K562 (cell line): Measurements from ENCODE around the gene IL6ST. TPM values are rescaled to one million over a fixed set of nuclear protein-coding genes. Genes with fewer than 3 reads are reported as not detected.

ENCODE experiments used
- ATAC-seq: fragments of 200-7000 bp; cut with Tn5 transposase; 3 replicates; pipeline ENCODE4 v1.9.1; 2020; ENCODE audit warnings: moderate library complexity
- BruUV-seq: library from RNA; stranded (reverse); fragments of 400-500 nt; replicated peaks from 2 replicates; lab custom pipeline; 2021; lab: Mats Ljungman, UMichigan
- CTCF ChIA-PET: fragments of 300-600 bp; formaldehyde crosslinking; extraction: SDS; loops from one replicate; lab custom pipeline; 2021; ENCODE audit warnings: low intra/inter-chr PET ratio; lab: Yijun Ruan, JAX
- POLR2A ChIA-PET: fragments of 300-600, 350-650 bp; sonication (Branson Sonifier 250); formaldehyde crosslinking; extraction: SDS; loops from one replicate; lab custom pipeline; 2021; ENCODE audit warnings: antibody characterized with exemption, inconsistent platforms; lab: Yijun Ruan, JAX
- DNase-seq, 4 experiments: peaks; one replicate each; pipeline versions ENCODE4 v3.0.0 to v3.0.0-alpha.2; 2011 to 2018; ENCODE audit warnings: low spot score in 3 of 4, mixed read lengths in 3 of 4; ENCODE audit errors: extremely low read depth in 1 of 4
- FAIRE-seq: peaks from 2 replicates; lab custom pipeline; 2011; peaks lifted over from hg19 to GRCh38; lab: Jason Lieb, UNC
- H2AFZ ChIP-seq: 2 replicates; pipeline ENCODE4 v1.6.0; 2011; ENCODE audit warnings: low read depth, low read length, control low read depth, inconsistent platforms
- H3K27ac ChIP-seq: fragments of 200-600 bp; 3 replicates; pipeline ENCODE4 v1.8.0; 2011; ENCODE audit warnings: low read depth, mild to moderate bottlenecking, control low read depth, inconsistent platforms, low read length, moderate library complexity, mixed read lengths; ENCODE audit errors: extremely low read depth
- H3K27me3 ChIP-seq, 2 experiments: fragments of 300-600 bp in 1 of 2; 2 replicates in 1 of 2; 3 replicates in 1 of 2; pipeline versions ENCODE4 v1.6.0 to v1.8.0; 2011; ENCODE audit warnings: inconsistent platforms in 2 of 2, low read length in 2 of 2, mild to moderate bottlenecking in 1 of 2, mixed read lengths in 1 of 2, moderate library complexity in 1 of 2; ENCODE audit not compliant: control insufficient read depth in 2 of 2, insufficient read depth in 2 of 2
- H3K36me3 ChIP-seq: fragments of 300-600 bp; 3 replicates; pipeline ENCODE4 v1.8.0; 2011; ENCODE audit warnings: mild to moderate bottlenecking, low read length, inconsistent platforms; ENCODE audit not compliant: control insufficient read depth, insufficient read depth
- H3K4me1 ChIP-seq, 2 experiments: fragments of 200-600 bp in 1 of 2; replicated peaks in 1 of 2; 2 replicates in 1 of 2; 3 replicates in 1 of 2; pipeline versions ENCODE4 v1.5.1 to v1.8.0; 2011; ENCODE audit warnings: inconsistent platforms in 2 of 2, low read length in 2 of 2, mild to moderate bottlenecking in 1 of 2, mixed read lengths in 1 of 2, moderate library complexity in 1 of 2; ENCODE audit not compliant: control insufficient read depth in 2 of 2, insufficient read depth in 2 of 2
- H3K4me2 ChIP-seq: 2 replicates; pipeline ENCODE4 v1.6.1; 2011; ENCODE audit warnings: low read length, control low read depth, inconsistent platforms, mixed read lengths; ENCODE audit not compliant: insufficient read depth
- H3K4me3 ChIP-seq: fragments of 200-600 bp; sonication (generic), shearing (Covaris generic); 2 replicates; pipeline ENCODE4 v1.5.1; 2016; ENCODE audit warnings: control low read depth, inconsistent platforms
- H3K79me2 ChIP-seq: fragments of 200-600 bp; 3 replicates; pipeline ENCODE4 v1.8.0; 2011; ENCODE audit warnings: low read length, inconsistent platforms; ENCODE audit not compliant: control insufficient read depth, insufficient read depth
- H3K9ac ChIP-seq, 2 experiments: 2 replicates each; pipeline versions ENCODE4 v1.6.0 to v1.6.1; 2011; ENCODE audit warnings: low read depth in 2 of 2, low read length in 2 of 2, control low read depth in 1 of 2, inconsistent platforms in 1 of 2, mild to moderate bottlenecking in 1 of 2, mixed read lengths in 1 of 2; ENCODE audit not compliant: insufficient read depth in 1 of 2
- H3K9me1 ChIP-seq: one replicate; pipeline ENCODE4 v1.6.0; 2011; ENCODE audit warnings: inconsistent platforms, mild to moderate bottlenecking, low read length, moderate library complexity; ENCODE audit not compliant: control insufficient read depth, insufficient read depth
- H3K9me3 ChIP-seq: replicated peaks from 2 replicates; pipeline ENCODE4 v1.5.1; 2011; ENCODE audit warnings: low read depth, low read length, inconsistent platforms; ENCODE audit not compliant: control insufficient read depth, insufficient read depth
- H4K20me1 ChIP-seq: replicated peaks from 2 replicates; pipeline ENCODE4 v1.6.1; 2011; ENCODE audit warnings: low read length, inconsistent platforms, mixed read lengths; ENCODE audit not compliant: control insufficient read depth, insufficient read depth
- MEIS2 ChIP-seq: fragments of 450-650 bp; IDR thresholded peaks from 2 replicates; pipeline ENCODE4 v1.6.1; 2014; ENCODE audit warnings: mild to moderate bottlenecking; ENCODE audit not compliant: partially characterized antibody
- MTA1 ChIP-seq: fragments of 450-650 bp; IDR thresholded peaks from 2 replicates; pipeline ENCODE4 v1.6.1; 2017; ENCODE audit warnings: borderline replicate concordance
- PCBP2 ChIP-seq: fragments of 200-400 bp; formaldehyde crosslinking; IDR thresholded peaks from 2 replicates; pipeline ENCODE4 v1.6.1; 2018; ENCODE audit warnings: low read length, low read depth, mild to moderate bottlenecking, moderate library complexity; ENCODE audit not compliant: poor library complexity, severe bottlenecking
- PKNOX1 ChIP-seq: fragments of 450-650 bp; IDR thresholded peaks from 2 replicates; pipeline ENCODE4 v1.6.1; 2016
- TAF7 ChIP-seq: fragments of 450-650 bp; IDR thresholded peaks from 2 replicates; pipeline ENCODE4 v1.6.1; 2016; ENCODE audit warnings: missing genetic modification characterization, missing compliant biosample characterization
- ZNF239 ChIP-seq: fragments of 250-450 bp; sonication (Bioruptor Pico); IDR thresholded peaks from 2 replicates; pipeline ENCODE4 v1.4.0; 2020; ENCODE audit warnings: mild to moderate bottlenecking
- ZNF24 ChIP-seq: fragments of 450-650 bp; IDR thresholded peaks from 2 replicates; pipeline ENCODE4 v1.6.1; 2016
- WGBS: fragments of 100-300 bp; shearing (Covaris generic); methylation state at CpG from one replicate; pipeline ENCODE4 v1.1.6; 2016; ENCODE audit warnings: low coverage, mixed read lengths; ENCODE audit not compliant: insufficient coverage; ENCODE audit errors: missing lambda C conversion rate; 5-methylcytosine and 5-hydroxymethylcytosine counted together
- in situ Hi-C: fragments of 300-500 bp; cut with MboI; formaldehyde crosslinking; loops from 4 replicates; pipeline ENCODE4 v1.15.0; 2018; ENCODE audit warnings: inconsistent platforms, mixed read lengths
- intact Hi-C: fragments of 100-400 bp; cut with micrococcal nuclease; formaldehyde crosslinking; loops from 2 replicates; pipeline ENCODE4 v1.14.2; 2022
- polyA plus RNA-seq, 8 experiments: library from polyadenylated mRNA; depleted of rRNA in 4 of 8; stranded (reverse) in 5 of 8; unstranded in 3 of 8; fragments of >200 nt; fragmentation: Nextera tagmentation in 2 of 8; fragmentation: Illumina TruSeq in 1 of 8; extraction: Ambion mirVana in 2 of 8; extraction: Trizol in 1 of 8; gene quantifications; 2 replicates each; pipeline versions ENCODE4 v1.2.1 to v1.2.3, GENCODE V29; 2011 to 2014; ENCODE audit warnings: inconsistent platforms in 1 of 8, missing spikeins in 1 of 8
- total RNA-seq, 7 experiments: library from RNA; depleted of rRNA in 6 of 7; stranded (reverse); fragments of >200 nt in 6 of 7; fragmentation: Illumina TruSeq in 2 of 7; extraction: Trizol in 2 of 7; gene quantifications; 2 replicates each; pipeline versions ENCODE4 v1.2.1 to v1.2.3, GENCODE V29; 2011 to 2021; ENCODE audit warnings: low replicate concordance in 1 of 7
- TF ChIP-seq, protein P1 (sequence below): IDR thresholded peaks from 2 replicates; pipeline ENCODE4 v1.6.1; 2016; ENCODE audit warnings: missing genetic modification characterization, missing compliant biosample characterization
- TF ChIP-seq, protein P2 (sequence below), 2 experiments: IDR thresholded peaks in 1 of 2; conservative IDR thresholded peaks in 1 of 2; 2 replicates each; pipeline ENCODE4 v1.6.1; 2016; ENCODE audit warnings: low read depth in 2 of 2, mild to moderate bottlenecking in 1 of 2, missing compliant biosample characterization in 1 of 2, missing genetic modification characterization in 1 of 2, moderate library complexity in 1 of 2

The IL6ST gene
- total and polyA plus RNA-seq, 9 of the 15 experiments (the other 6 are each of a cell fraction or from before 2014, with no cell fraction given), result 2.0 to 27.0 (median 7.9) TPM

- H4K20me1 ChIP-seq, result no peaks in the 10 kb centered on the region
- BruUV-seq, result no TSS peak
- no peak overlapping the region for H2AFZ ChIP-seq
- WGBS, result 33% methylated on average over 5 of the region's 5 CpGs
- H3K4me1 ChIP-seq, result peaks cover 13 to 33% of the 10 kb centered on the region in 2 experiments
- H3K4me2 ChIP-seq, result peak overlapping the region; percentile 47
- in situ Hi-C loops, result no loop called here
- no peak for DNase-seq
- FAIRE-seq, result no peak
- H3K27me3 ChIP-seq, result no peaks in the 10 kb centered on the region
- no peak for ATAC-seq
- POLR2A ChIA-PET, result interaction anchor here (1.1 kb wide), 1 partner anchor 10 kb away, joined by 4 read pairs; no protein-coding TSS in a partner anchor
- H3K36me3 ChIP-seq, result no peaks in the 10 kb centered on the region
- H3K4me3 ChIP-seq, result peak overlapping the region; percentile 90; the same call in 1 of the 2 replicates
- H3K9me3 ChIP-seq, result no peaks in the 10 kb centered on the region
- H3K9me1 ChIP-seq, result no peaks in the 10 kb centered on the region
- H3K27ac ChIP-seq, result no peak overlapping the region
- TF ChIP-seq PCBP2, result no peak
- peak; percentile 76 for TF ChIP-seq MEIS2
- peak; percentile 23; the same call in 1 of the 2 replicates for TF ChIP-seq ZNF24
- peak; percentile 53 for TF ChIP-seq PKNOX1
- TF ChIP-seq, protein P1, sequence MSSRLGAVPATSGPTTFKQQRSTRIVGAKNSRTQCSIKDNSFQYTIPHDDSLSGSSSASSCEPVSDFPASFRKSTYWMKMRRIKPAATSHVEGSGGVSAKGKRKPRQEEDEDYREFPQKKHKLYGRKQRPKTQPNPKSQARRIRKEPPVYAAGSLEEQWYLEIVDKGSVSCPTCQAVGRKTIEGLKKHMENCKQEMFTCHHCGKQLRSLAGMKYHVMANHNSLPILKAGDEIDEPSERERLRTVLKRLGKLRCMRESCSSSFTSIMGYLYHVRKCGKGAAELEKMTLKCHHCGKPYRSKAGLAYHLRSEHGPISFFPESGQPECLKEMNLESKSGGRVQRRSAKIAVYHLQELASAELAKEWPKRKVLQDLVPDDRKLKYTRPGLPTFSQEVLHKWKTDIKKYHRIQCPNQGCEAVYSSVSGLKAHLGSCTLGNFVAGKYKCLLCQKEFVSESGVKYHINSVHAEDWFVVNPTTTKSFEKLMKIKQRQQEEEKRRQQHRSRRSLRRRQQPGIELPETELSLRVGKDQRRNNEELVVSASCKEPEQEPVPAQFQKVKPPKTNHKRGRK (tag), result no peak
- TF ChIP-seq MTA1, result no peak
- TF ChIP-seq, protein P2, sequence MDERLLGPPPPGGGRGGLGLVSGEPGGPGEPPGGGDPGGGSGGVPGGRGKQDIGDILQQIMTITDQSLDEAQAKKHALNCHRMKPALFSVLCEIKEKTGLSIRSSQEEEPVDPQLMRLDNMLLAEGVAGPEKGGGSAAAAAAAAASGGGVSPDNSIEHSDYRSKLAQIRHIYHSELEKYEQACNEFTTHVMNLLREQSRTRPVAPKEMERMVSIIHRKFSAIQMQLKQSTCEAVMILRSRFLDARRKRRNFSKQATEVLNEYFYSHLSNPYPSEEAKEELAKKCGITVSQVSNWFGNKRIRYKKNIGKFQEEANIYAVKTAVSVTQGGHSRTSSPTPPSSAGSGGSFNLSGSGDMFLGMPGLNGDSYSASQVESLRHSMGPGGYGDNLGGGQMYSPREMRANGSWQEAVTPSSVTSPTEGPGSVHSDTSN (CRISPR knock-in tag; IDR thresholded peaks at IDR 0.05; ENCODE audit: low read depth), result no peak
- TF ChIP-seq, protein P2 (tag; conservative IDR thresholded peaks at IDR 0.05; ENCODE audit: low read depth), result peak; percentile 65
- TF ChIP-seq ZNF239 (CRISPR knock-in tag), result no peak
- TF ChIP-seq TAF7 (tag), result no peak
- TF ChIP-seq, all 486 proteins: peak for 4
- intact Hi-C loops, result loop anchor here (5.0 kb wide), 1 partner anchor 44 kb away; no protein-coding TSS in a partner anchor
- CTCF ChIA-PET, result interaction anchor here (0.6 kb wide), 1 partner anchor 80 kb away, joined by 3 read pairs; no protein-coding TSS in a partner anchor
- peak overlapping the region; percentile 32 to 85; a peak in 3 of 4 replicates for H3K9ac ChIP-seq
- H3K79me2 ChIP-seq, result peaks cover 62% of the 10 kb centered on the region
Measured at GRCh38 chr5:55993013-55993412, 1.8 kb downstream of the IL6ST start.
